Fibroblast of skin of left biceps (primary cell): Measurements from ENCODE around the gene SOAT1.

ENCODE experiments used
- DNase-seq, 2 experiments: peaks; one replicate each; pipeline ENCODE4 v3.0.0-alpha.2; 2013; ENCODE audit warnings: low read depth in 2 of 2

SOAT1 gene

DNA sequence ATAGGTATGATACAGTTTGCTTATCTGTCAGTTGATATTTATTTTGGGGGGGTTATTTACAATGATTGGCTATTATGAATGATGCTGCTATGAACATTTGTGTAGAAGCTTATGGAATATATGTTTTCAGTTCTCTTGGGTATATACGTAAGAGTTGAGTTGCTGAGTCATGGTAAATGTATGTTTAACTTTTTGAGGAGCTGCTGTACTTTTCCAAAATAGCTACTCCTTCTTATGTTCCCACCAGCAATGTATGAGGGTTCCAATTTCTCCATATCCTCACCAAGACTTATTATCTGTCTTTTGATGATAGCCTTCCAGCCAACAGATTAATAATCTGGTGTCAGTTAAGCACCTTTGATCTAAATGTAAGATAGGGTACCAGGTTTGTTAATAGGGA, 11.9 kb downstream of the SOAT1 start:
- no peak for DNase-seq

DNA sequence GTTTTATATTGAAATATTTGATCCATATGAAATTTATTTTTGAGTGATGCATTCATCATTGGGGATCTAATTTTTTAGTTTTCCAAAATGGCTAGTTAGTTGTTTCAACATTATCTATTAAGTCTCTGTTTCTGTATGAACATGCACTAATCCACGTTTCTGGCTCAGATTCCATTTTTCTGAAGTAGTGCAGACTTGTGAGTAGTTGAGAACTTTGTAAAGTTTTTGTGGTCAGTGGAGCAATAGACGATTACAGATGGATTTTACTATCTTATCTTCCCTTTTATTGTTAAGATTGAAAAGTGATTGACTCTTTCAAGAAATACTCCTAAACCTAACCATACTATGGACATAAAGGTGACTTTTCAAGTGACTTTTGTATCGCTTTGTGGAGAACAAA, 16.7 kb downstream of the SOAT1 start:
- DNase-seq: peak; percentile 35 to 42

DNA sequence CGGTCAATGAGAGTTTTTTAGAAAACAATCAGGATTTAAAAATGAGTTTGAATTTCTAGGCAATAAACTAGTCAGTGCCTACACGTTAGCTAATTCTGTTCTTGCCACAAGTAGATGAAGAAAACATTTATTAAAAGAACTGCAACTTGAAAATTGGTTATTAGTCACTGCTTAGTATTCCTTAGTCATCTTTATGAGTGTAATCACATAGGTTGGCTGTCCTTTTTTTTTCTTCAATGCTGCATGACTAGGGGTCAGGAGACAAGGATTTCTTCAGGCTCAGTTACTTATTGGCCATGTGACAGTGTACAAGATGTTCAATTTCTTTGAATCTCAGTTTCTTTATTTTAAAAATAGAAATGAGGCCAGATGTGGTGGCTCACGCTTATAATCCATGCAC, 17.1 kb downstream of the SOAT1 start:
- peak; percentile 32 to 34 for DNase-seq

DNA sequence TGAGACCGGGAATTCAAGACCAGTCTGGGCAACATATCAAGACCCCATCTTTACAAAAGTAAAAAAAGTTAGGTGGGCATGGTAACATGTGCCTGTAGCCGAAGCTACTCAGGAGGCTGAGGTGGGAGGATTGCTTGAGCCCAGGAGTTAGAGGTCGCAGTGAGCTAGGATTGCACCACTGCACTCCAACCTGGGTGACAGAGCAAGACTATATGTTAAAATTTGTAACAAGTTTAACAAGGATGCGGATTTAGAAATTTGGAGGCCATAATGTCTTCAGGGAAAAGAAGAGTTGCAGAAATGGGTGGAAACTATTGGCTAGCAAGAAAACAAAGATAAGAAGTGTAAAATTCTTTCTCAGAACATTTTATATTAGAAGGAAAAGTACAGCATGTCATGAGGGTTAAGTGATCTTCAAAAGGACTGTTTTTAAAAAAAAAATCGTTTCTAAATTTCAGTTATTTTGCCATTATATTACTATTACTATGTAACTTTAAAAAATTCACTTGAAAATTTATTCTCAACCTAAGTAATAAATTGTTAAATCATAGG, 17.6 kb downstream of the SOAT1 start:
- DNase-seq: no peak

DNA sequence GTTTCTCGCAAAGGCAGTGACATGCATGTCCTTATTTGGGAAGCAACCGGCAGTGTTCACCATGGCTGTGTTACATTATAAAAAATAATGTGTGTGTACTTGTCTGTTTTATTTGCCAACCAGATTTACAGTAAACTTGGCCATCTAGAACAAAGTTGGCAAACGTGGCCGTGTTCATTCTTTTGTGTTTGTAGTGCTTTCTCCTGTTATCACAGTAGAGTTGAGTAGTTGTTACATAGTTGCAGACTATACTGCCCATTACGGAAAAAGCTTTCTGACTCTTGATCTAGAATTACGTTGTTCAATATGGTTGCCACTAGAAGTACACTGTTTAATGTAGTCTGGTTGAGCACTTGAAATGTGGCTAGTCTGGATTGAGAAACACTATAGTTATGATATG, 19.4 kb downstream of the SOAT1 start:
- DNase-seq: no peak

DNA sequence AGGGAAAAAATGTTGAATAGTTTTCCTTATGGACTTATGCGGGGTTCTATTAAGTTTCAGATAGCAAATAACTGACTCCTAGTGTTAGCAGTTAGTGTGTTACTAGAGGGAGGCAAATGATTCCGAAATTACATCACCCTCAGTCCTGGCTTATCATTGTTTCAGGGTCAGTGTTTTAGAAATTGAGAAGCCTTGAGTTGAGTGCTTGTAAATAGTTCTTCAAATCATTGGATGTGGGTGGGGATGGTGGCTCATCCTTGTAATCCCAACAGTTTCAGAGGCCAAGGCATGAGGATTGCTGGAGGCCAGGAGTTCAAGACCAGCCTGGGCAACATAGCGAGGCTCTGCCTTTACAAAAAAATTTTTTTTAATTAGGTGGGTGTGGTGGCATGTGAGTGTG, 21.3 kb downstream of the SOAT1 start:
- DNase-seq: no peak

DNA sequence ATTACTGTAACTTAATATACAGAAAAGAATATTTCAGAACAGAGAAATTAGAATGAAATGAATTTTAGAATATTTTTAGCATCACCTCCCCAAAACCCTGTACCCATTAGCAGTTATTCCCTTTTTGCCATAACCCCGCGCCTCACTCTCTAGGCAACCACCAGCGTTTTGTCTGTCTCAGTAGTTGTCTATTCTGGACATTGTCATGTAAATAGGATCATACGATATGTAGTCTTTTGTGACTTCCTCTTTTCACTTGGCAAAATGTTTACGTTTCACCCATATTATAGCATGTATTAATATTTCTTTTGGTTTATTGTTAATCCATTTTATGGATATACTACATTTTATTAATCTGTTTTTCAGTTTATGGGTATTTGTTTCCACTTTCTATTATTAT, 24.9 kb downstream of the SOAT1 start:
- no peak for DNase-seq

DNA sequence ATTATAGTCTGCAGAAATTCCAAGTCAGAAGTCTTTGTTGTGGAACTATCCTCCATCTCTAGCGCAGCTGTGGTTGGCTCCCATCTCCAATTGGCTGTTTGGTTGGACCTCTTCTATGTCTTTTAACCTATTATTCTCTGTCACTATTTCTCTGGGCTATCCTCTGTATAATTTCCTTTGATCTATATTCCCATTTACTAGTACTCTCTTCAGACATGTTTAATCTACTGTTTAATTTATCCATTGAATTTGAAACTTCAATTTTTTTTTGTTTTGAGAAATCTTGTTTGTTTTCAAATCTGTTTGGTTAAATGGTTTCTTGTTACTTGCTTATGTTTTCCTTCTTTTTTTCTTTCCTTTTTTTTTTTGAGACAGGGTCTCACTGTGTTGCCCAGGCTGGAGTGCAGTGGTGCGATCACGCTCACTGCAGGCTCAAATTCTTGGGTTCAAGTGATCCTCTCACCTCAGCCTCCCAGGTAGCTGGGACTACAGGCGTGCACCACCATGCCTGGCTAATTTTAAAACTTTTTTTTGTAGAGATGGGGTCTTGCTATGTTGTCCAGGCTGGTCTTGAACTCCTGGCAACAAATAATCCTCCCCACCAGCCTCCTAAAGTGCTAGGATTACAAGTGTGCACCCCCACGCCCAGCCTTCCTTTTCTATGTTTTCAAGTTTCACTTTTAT, 28.1 kb downstream of the SOAT1 start:
- DNase-seq: no peak

DNA sequence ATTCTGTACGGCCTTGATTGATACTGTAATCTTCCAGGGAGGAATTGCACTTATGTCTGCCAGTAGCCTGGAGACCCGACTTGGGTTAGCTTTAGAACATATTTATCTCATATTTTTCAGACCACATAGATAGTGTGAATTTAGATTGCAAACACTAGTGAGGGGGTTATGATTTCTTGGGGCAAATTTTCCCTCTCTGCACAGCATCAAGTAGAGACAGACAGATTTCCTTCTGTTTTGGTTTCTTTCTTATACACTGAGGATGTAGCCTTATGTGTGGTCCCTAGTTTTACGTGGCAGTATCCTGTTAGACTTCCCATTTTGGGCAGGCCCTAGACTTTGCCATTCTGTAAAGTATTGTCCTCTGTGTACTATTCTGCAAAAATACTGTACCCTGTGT, 29.0 kb downstream of the SOAT1 start:
- no peak for DNase-seq

DNA sequence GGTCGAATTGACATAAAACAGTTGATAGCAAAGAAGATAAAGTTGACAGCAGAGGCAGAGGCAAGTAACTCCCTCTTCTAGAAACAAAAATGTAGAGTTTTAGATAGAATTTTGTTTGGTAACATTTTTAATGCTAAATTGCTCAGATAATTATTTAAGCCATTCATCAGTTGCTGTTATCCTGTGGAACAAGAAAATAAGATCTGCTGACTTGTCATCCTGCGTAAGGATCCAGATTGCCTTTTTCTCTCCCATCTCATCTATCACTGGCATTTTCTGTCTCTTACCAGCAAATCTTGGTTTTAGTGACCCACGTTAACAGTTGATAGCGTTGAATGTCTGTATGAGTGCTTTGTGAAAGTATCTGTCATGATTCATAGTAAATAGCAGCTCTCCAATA, 29.8 kb downstream of the SOAT1 start:
- no peak for DNase-seq

DNA sequence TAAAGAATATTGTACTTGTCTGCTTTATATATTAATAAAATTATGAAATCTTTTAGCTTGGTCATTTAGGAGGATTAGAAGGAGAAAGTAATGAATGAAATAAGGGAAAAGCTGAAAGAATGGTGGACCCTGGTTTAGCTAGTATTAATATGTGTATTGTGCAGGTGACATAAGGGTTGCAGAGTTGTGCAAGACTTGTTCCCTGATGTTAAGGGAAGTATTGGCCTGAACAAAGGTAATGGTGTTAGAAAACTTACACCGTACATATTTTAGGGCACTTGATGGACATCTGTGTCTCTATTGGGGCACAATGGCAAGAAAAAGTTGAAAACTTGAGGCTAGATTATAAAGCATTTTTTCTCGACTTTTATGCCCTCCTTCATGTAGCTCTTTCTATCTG, 32.2 kb downstream of the SOAT1 start:
- DNase-seq: no peak

DNA sequence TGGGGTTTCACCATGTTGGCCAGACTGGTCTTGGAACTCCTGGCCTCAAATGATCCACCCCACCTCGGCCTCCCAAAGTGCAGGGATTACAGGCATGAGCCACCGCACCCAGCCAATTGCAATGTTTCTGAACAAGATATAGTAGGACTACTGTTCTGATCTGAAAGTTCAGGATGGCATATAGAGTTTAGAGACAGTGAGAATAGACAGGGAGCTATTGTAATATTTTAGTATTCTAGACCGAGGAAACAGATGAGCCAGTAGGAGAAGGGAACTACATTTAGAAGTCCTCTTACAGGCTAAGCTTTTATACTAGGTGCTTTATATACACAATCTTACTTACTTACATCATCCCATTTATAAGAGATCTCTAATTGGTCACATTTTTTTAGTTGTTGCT, 33.1 kb downstream of the SOAT1 start:
- DNase-seq: no peak

DNA sequence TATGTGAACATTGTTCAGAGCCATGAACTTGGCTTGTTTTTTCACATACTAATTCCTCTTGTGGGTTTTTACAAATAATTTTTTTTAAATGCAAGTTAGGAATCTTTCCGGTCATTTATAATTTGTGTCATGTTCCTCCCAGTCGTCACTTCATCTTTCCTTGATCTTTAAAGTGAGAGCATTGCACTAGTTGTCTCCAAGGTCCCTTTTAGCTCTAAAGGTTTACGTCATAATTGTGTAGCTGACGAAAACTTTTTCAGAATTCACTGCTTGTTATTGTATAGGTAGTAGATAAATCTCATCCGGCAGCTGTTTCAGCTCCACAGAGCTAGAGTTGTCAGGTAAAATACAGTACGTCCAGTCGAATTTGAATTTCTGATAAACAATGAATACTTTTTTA, 33.6 kb downstream of the SOAT1 start:
- DNase-seq: no peak

DNA sequence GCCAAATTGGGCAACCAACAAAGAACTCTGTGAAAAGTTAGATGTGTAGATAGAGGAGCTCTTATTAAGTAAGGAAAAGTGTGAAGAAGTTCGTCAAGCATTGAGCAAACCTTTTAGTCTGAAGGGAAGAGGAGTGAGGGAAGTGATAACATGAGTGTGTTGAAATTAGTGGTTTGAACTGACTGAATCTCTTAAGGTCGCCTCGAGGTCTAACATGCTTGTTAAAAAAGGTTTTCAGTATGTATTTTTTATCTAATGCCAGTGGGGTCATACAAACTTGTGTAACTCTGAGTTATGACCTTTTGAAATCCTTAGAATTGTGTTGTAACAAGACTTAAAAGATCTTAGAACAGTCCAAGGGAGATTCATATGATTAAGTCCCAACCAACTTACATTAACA, 34.1 kb downstream of the SOAT1 start:
- no peak for DNase-seq

DNA sequence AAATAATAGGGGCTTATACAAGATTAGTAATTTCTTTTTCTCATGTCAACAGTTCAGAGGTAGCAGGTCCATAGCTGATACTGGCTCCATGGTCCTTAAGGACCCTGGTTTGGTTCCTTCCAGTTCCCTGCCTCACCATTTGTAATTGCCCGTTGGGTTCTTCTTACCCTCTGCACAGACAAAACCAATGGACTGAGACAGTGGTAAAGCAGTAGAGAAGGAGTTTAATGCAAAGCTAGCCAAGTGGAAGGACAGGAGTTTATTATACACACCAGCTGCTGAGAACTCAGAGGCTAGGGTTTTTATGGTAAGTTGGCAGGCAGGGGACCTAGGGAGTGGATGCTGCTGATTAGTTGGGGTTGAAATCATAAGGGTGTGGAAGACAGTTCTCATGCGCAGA, 36.3 kb downstream of the SOAT1 start:
- DNase-seq: no peak

DNA sequence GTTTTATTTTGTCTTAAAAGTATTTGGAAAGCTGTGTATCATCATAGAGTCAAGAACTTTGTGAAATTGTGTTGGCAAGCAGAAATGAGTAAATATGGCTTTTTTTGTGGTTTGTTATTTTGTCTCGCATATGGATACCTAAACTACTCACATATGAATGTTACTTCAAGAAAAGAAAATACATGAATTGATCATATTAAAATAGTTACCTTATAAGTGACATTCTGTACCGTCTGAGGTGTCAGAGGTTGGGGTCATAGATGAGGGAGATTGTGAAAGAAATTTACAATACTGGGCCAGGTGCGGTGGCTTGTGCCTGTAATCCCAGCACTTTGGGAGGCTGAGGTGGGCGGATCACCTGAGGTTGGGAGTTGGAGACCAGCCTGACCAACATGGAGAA, 40.8 kb downstream of the SOAT1 start:
- no peak for DNase-seq

DNA sequence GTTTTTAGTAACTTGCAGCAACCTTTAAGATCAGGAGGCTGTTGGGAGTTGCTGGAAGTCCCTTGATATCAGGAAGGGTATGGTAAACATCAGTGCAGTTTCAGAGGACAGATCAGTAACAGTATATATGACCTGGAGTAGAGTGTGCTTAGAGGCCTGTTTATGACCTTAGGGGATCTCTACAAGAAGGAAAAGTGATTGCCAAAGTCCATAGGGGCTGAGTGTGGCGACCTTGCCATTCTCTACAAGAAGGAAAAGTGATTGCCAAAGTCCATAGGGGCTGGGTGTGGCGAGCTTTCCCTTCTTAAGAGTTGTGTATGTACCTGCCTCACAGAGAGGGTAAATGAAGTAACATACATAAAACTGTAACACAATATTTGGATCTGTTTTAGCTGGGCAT, 43.7 kb downstream of the SOAT1 start:
- DNase-seq: no peak

DNA sequence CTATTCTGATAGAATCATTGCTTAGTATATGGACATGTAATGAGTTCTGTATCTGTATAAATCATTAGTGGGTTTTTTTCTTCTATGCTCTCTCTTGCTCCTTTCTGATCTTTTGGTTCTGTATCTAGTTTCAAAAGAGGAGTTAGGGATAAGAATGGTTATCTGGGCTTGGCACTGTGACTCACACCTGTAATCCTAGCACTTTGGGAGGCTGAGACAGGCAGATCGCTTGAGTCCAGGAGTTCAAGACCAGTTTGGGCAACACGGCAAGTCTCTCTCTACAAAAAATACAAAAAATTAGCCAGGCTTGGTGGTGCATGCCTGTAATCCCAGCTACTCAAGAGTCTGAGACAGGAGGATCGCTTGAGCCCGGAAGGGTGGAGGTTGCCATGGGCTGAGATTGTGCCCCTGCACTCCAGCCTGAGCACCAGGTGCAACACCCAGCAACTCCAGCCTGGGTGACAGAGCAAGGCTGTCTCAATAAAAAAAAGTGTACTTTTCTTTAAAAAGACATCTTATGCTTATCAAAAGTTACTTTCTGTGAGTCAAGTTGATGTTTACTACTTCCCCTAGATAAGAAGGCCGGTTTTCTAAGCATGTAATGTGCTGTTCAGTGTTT, 44.5 kb downstream of the SOAT1 start:
- no peak for DNase-seq

DNA sequence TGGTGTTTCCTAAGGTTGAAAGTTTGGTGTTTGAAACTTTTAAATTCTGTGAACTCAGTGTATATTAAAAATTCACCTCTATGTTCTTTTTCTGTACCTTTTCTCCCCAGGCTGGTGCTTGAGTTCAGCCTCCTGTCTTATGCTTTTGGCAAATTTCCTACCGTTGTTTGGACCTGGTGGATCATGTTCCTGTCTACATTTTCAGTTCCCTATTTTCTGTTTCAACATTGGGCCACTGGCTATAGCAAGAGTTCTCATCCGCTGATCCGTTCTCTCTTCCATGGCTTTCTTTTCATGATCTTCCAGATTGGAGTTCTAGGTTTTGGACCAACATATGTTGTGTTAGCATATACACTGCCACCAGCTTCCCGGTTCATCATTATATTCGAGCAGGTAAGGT, 47.3 kb downstream of the SOAT1 start:
- no peak for DNase-seq

DNA sequence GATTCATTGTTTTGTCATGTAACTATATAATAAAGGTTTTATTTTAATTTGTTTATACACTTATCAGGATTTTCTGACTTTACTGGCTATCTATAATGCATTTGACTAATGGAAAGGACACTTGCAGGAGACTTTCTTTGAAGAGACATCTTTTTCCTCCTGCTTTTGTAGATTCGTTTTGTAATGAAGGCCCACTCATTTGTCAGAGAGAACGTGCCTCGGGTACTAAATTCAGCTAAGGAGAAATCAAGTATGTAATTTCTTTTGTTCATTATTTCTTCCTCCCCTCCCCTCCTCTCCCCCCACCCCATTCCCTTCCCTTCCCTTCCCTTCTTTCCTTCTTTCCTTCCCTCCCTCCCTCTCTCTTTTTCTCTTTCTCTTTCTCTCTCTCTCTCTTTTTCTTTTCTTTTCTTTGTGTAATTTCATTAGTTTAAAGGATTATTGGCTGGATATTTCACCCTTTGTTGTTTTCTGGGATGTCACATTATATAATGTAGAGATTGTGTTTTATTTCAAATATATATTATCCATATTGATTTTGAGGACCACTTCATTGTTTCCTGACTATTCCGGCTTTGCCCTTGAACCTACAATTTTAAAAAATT, 48.4 kb downstream of the SOAT1 start:
- DNase-seq: no peak

DNA sequence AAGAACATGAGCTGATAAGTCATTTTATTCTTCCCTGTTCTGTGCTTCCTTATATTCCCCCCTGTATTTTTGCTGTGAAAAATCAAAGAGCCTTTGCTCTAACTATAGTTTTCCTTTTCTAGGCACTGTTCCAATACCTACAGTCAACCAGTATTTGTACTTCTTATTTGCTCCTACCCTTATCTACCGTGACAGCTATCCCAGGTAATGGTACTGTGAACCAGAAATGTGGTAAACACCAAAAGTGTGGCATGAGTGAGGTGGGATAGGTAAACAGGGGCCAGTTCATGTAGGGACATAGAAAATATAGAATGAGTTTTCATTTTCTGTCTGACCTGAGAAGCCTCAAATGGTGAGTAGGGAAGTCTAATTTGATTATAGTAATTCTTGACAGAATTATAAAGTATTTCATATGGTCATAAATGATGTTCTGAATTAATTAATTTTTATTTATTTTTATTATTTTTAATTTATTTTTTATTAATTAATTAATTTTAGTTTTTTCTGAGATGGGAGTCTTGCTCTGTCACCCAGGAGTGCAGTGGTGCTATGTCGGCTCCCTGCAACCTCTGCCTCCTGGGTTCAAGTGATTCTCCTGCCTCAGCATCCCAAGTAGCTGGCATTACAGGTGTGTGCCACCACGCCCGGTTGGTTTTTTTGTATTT, 49.3 kb downstream of the SOAT1 start:
- no peak for DNase-seq

DNA sequence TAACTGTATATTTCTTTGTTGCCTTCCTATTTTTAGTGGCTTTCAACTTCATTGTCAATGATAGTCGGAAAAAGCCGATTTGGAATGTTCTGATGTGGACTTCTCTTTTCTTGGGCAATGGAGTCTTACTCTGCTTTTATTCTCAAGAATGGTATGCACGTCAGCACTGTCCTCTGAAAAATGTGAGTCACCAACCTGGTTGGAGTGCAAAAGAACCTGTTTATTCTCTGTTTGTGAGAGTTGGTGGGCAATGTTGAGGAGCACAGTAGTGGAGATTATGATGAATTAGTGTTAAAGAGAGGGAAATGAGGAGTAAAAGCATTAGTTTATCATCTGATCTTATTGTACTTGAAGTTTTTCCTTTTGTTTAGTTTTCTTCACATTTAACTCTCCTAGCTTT, 57.7 kb downstream of the SOAT1 start:
- no peak for DNase-seq

DNA sequence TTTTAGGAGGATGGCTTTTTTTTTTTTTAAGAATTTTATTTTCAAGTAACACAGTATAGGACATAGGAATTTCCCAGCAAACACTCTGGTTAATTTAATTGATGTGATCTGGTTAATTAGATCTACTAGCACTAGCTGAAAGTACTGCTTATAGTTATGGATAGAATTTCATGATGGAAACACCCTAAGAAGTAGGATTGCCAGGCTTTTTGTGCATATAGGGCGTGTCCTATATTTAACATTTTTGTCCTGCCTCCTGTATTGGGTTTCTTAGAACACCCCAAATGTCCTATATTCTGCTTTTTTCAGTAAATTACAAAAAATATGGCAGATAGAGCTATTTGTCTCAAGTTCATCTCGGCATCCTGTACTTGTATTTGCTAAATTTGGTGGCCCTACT, 58.6 kb downstream of the SOAT1 start:
- DNase-seq: no peak
